Esophagus squamous epithelium (tissue), 5 donors: Measurements from ENCODE around the gene RHEBL1. TPM values are rescaled to one million over a fixed set of nuclear protein-coding genes. Genes with fewer than 3 reads are reported as not detected.
A peak's percentile ranks its signal among the peaks of the same experiment; 100 is the strongest.

Source experiments
- DNase-seq: peaks from one replicate; lab custom pipeline; 2025; lab: John Stamatoyannopoulos, UW
- H3K27ac ChIP-seq, 4 donors: fragments of 200-600 bp; sonication (generic); one replicate each; pipeline ENCODE4 v1.5.1; 2016 to 2019; ENCODE audit warnings: mild to moderate bottlenecking in 1 of 4
- H3K27me3 ChIP-seq, 4 donors: fragments of 200-600 bp; sonication (generic); 1 replicate in 3 of 4; 2 replicates in 1 of 4; pipeline versions ENCODE4 v1.5.1 to v1.6.0; 2017 to 2021; ENCODE audit warnings: antibody characterized with exemption in 1 of 4
- H3K36me3 ChIP-seq, 3 donors: fragments of 200-600 bp; sonication (generic); one replicate each; pipeline ENCODE4 v1.5.1; 2016 to 2019
- H3K4me1 ChIP-seq, 3 donors: fragments of 200-600 bp; sonication (generic); one replicate each; pipeline ENCODE4 v1.5.1; 2017 to 2019
- H3K4me3 ChIP-seq, 4 donors: fragments of 200-600 bp; sonication (generic); 1 replicate in 3 of 4; 2 replicates in 1 of 4; pipeline ENCODE4 v1.5.1; 2016 to 2019; ENCODE audit warnings: mild to moderate bottlenecking in 2 of 4, moderate library complexity in 1 of 4
- H3K9me3 ChIP-seq, 3 donors: fragments of 200-600 bp; sonication (generic); one replicate each; pipeline ENCODE4 v1.5.1; 2016 to 2019
- CTCF ChIP-seq, 6 experiments: fragments of 450-650 bp in 4 of 6; fragments of 200-600 bp in 2 of 6; sonication (generic) in 2 of 6; IDR thresholded peaks; one replicate each; pipeline ENCODE4 v1.5.1; 2016 to 2019; ENCODE audit warnings: antibody characterized with exemption in 6 of 6, mild to moderate bottlenecking in 4 of 6, moderate library complexity in 4 of 6
- POLR2A ChIP-seq, 4 donors: fragments of 450-650 bp; IDR thresholded peaks; one replicate each; pipeline ENCODE4 v1.6.1; 2017; ENCODE audit warnings: antibody characterized with exemption in 4 of 4, mild to moderate bottlenecking in 4 of 4, moderate library complexity in 3 of 4
- WGBS, 2 donors: methylation state at CpG; one replicate each; pipeline ENCODE4 v1.1.5; 2018; 5-methylcytosine and 5-hydroxymethylcytosine counted together
- intact Hi-C: fragments of 100-400 bp; cut with DNase I; formaldehyde crosslinking; loops from one replicate; pipeline ENCODE4 v1.15.0; 2022
- total RNA-seq, 4 donors: library from RNA; depleted of rRNA; stranded (reverse); fragments of >200 nt; gene quantifications; one replicate each; pipeline ENCODE4 v1.1.0, GENCODE V29; 2016
- donor health status: DM: yes; HTN: yes; CAD: no.

RHEBL1 gene
- total RNA-seq, 4 donors from 2014 or later = 0.23 to 0.44 TPM; not detected in 2

- Histone ChIP-seq H3K36me3 (peaks cover 37 to 77% (median 53%) of the 10 kb centered on the region in 3 donors), H3K27me3 (no peaks in the 10 kb centered on the region), H3K9me3 (no peaks in the 10 kb centered on the region), H3K27ac (no peak overlapping the region), H3K4me1 (peaks cover 3 to 15% (median 11%) of the 10 kb centered on the region in 3 donors), H3K4me3 (no peak overlapping the region)
- no peak for DNase-seq
- 79 to 80% methylated on average over 11 to 14 of the region's 15 CpGs for WGBS, 2 donors
- TF ChIP-seq POLR2A (IDR thresholded peaks at IDR 0.05) (no peak), CTCF (IDR thresholded peaks at IDR 0.05) (no peak)
- intact Hi-C loops = no loop called here
These were observed 47.1 kb downstream of the RHEBL1 start for GRCh38 chr12:49022558-49023178.

- H3K27ac ChIP-seq = no peak overlapping the region
- 72 to 76% methylated on average over 6 to 8 of the region's 11 CpGs for WGBS, 2 donors
- H3K36me3 ChIP-seq = peaks cover 29 to 64% (median 41%) of the 10 kb centered on the region in 3 donors
- DNase-seq = no peak
- H3K27me3 ChIP-seq = no peaks in the 10 kb centered on the region
- H3K4me3 ChIP-seq = no peak overlapping the region
- H3K9me3 ChIP-seq = no peaks in the 10 kb centered on the region
- H3K4me1 ChIP-seq = peaks cover 8 to 28% (median 16%) of the 10 kb centered on the region in 3 donors
- intact Hi-C loops = no loop called here
- TF ChIP-seq CTCF (IDR thresholded peaks at IDR 0.05) (no peak), POLR2A (IDR thresholded peaks at IDR 0.05) (no peak)
These were observed 48.4 kb downstream of the RHEBL1 start for GRCh38 chr12:49021292-49021915.

- TF ChIP-seq CTCF (IDR thresholded peaks at IDR 0.05) = no peak
- no peak for TF ChIP-seq POLR2A (IDR thresholded peaks at IDR 0.05)
- no peak for DNase-seq
- peaks cover 22 to 55% (median 33%) of the 10 kb centered on the region in 3 donors for H3K36me3 ChIP-seq
- H3K9me3 ChIP-seq = no peaks in the 10 kb centered on the region
- WGBS, 2 donors = 67 to 81% methylated on average over 2 to 5 of the region's 6 CpGs
- H3K27ac ChIP-seq = peak overlapping the region in 1 of 4 donors; percentile 94
- H3K27me3 ChIP-seq = no peaks in the 10 kb centered on the region
- intact Hi-C loops = no loop called here
- peaks cover 8 to 28% (median 16%) of the 10 kb centered on the region in 3 donors for H3K4me1 ChIP-seq
- H3K4me3 ChIP-seq = no peak overlapping the region
These were observed 49.3 kb downstream of the RHEBL1 start for GRCh38 chr12:49020441-49020840.

- no peaks in the 10 kb centered on the region for H3K27me3 ChIP-seq
- no peaks in the 10 kb centered on the region for H3K9me3 ChIP-seq
- TF ChIP-seq POLR2A (IDR thresholded peaks at IDR 0.05) (no peak), CTCF (IDR thresholded peaks at IDR 0.05) (no peak)
- peaks cover 14 to 47% (median 26%) of the 10 kb centered on the region in 3 donors for H3K36me3 ChIP-seq
- intact Hi-C loops = no loop called here
- H3K4me3 ChIP-seq = peak overlapping the region; percentile 76 to 95 (median 88)
- no peak for DNase-seq
- 52 to 58% methylated on average over 10 of the region's 10 CpGs for WGBS, 2 donors
- peak overlapping the region; percentile 93 to 98 (median 96) for H3K27ac ChIP-seq
- H3K4me1 ChIP-seq = peaks cover 8 to 28% (median 16%) of the 10 kb centered on the region in 3 donors
These were observed 50.1 kb downstream of the RHEBL1 start for GRCh38 chr12:49019443-49020324.
